Coronary artery (tissue), 2 donors: ENCODE data around the gene RRAS2.

Experiments used
- DNase-seq: peaks from one replicate; pipeline ENCODE4 v3.0.0-alpha.2; 2017; ENCODE audit warnings: low spot score
- H3K27ac ChIP-seq, 2 donors: fragments of 200-600 bp; sonication (generic); one replicate each; pipeline ENCODE4 v1.5.1; 2016 to 2019
- H3K4me3 ChIP-seq: fragments of 200-600 bp; sonication (generic); 2 replicates; pipeline ENCODE4 v1.5.1; 2016; ENCODE audit warnings: mild to moderate bottlenecking, moderate library complexity
- CTCF ChIP-seq: fragments of 200-600 bp; sonication (generic); IDR thresholded peaks from one replicate; pipeline ENCODE4 v1.5.1; 2019; ENCODE audit warnings: antibody characterized with exemption

Gene RRAS2

GRCh38 chr11:14330881-14331280 lies 28.1 kb downstream of the RRAS2 start:
- no peak for DNase-seq
- no peak for TF ChIP-seq CTCF
- H3K4me3 ChIP-seq: no peak overlapping the region
- no peak overlapping the region for H3K27ac ChIP-seq

GRCh38 chr11:14329702-14330101 lies 29.3 kb downstream of the RRAS2 start:
- no peak for TF ChIP-seq CTCF
- H3K4me3 ChIP-seq: no peak overlapping the region
- no peak overlapping the region for H3K27ac ChIP-seq
- DNase-seq: no peak

GRCh38 chr11:14327116-14327515 lies 31.9 kb downstream of the RRAS2 start:
- no peak for TF ChIP-seq CTCF
- Histone ChIP-seq H3K27ac (no peak overlapping the region), H3K4me3 (no peak overlapping the region)
- DNase-seq: no peak

- no peak for TF ChIP-seq CTCF
- no peak overlapping the region for H3K27ac ChIP-seq
- H3K4me3 ChIP-seq: no peak overlapping the region
- DNase-seq: no peak
Measured at GRCh38 chr11:14323118-14323676, 35.8 kb downstream of the RRAS2 start.

- H3K27ac ChIP-seq: no peak overlapping the region
- no peak for DNase-seq
Measured at GRCh38 chr11:14322510-14322909, 36.5 kb downstream of the RRAS2 start.

GRCh38 chr11:14320020-14320419 lies 39.0 kb downstream of the RRAS2 start:
- Histone ChIP-seq H3K27ac (no peak overlapping the region), H3K4me3 (no peak overlapping the region)
- no peak for DNase-seq
- no peak for TF ChIP-seq CTCF

More at GRCh38 chr11:14322510-14322909, 36.5 kb downstream of the RRAS2 start:
- no peak overlapping the region for H3K4me3 ChIP-seq
- no peak for TF ChIP-seq CTCF

GRCh38 chr11:14318581-14318981 lies 40.4 kb downstream of the RRAS2 start:
- DNase-seq: no peak
- Histone ChIP-seq H3K4me3 (no peak overlapping the region), H3K27ac (no peak overlapping the region)
- no peak for TF ChIP-seq CTCF
